Activated CD4-positive, alpha-beta T cell treated with anti-CD3 and anti-CD28 coated beads, Interleukin-2, amount 50 U/mL, for 1 hour (primary cell): Measurements from ENCODE around the gene HSPB7.
"Not testable (repeated sequence)": the region's sequence is repeated elsewhere in the genome, so short reads cannot be mapped to it uniquely, and the experiment has no call there.

ENCODE experiments used
- DNase-seq: peaks from one replicate; pipeline ENCODE4 v3.0.0-alpha.2; 2020

Gene HSPB7

GRCh38 chr1:16005597-16005996, 12.2 kb downstream of the HSPB7 start:
- no peak for DNase-seq

- not testable (repeated sequence) for DNase-seq
Measured at GRCh38 chr1:16001274-16001673, 16.6 kb downstream of the HSPB7 start.

- DNase-seq = no peak
Measured at GRCh38 chr1:15998929-15999328, 18.9 kb downstream of the HSPB7 start.

DNA sequence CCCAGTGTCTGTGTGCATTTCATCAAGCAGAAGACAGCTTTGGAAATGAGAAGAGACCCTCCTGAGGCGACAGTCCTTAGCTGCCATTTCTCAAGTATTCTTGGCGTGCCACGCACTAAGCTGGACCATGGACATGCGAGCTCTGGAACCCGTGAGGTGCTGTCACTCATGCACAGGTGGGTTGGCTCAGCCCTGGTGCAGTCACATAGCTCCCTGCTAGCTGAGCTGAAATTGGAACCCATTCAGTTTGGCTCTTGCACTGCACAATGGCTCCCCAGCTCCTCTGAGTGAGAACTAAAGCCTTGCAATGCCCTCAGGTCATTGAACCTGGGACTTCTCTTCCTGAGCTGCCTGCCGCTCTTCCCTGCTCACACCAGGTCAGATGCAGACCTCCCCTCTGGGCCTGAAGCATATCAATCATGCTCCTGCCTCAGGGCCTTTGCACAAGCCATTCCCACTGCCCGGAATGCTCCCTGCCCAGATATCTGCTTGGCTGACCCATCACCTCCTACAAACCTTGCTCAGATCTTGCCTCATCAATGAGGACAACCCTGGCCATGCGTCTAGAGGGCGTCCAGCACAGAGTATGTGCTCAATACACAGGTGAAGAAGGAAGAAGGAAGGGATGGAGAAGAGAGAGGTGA, 20.1 kb downstream of the HSPB7 start:
- no peak for DNase-seq

DNA sequence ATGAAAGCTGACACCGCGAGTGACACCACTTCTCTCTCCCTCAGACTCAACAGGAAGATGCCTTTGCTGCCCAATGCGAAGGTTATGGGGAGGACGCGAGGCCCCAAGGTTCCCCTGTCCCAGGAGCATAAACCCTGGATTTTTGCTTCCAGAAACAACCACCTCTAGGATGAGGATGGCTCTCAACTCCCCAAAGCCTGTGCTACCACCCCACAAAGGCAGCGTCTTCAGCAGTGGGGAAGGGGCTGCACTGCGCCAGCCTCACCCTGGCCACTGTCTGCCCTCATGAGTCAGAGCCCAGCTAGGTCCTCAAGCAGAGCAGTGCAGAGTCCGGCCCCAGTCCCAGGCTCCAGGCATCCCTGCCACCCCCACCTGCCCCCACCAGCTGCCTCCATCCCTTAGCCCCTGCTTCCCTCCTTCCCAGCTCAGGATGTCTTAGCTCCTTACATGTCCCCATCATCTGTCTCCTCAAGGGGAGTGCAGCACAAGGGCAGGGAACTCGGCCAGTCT, 20.7 kb downstream of the HSPB7 start:
- no peak for DNase-seq

GRCh38 chr1:15994590-15995351, 23.1 kb downstream of the HSPB7 start:
- DNase-seq = peak; percentile 25

GRCh38 chr1:15994081-15994480, 23.8 kb downstream of the HSPB7 start:
- no peak for DNase-seq

DNA sequence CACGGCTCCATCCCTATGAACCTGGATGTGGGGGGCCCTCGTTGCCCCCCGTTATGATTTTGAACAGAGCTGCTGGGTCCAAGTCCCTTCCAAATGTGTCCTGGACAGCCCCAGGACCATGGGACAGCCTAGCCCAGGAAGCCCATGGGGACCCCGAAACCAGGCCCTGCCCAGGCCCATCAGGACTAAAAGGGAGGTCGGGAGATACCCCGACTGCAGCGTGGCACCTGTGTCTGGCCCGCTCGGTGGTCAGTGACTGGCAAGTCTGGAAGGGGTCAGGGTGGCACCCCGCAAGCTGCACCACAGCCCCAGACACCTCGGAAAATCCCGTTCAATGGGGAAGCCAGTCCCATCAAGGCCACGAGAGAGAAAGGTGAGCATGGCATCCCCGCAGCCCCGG, 24.2 kb downstream of the HSPB7 start:
- DNase-seq = no peak

- DNase-seq = no peak
Measured at GRCh38 chr1:15992582-15993500, 25.0 kb downstream of the HSPB7 start.

DNA sequence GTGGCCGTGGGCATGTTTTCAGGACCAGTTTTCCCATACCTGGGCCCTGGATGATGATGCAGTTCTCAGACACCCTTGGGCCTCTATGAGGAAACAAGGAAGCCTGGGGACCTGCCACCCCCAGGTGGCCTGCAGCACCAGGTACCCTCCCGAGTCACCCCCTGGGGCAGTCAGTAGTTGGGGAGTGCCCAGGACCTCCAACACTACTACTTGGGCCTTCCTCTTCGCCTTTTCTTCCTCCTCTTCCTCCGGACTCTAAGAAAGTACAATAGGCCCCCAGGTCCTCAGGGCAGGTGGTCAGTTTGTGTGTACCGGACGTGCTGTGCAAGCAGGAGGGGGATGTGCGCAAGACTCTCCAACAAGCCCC, 25.7 kb downstream of the HSPB7 start:
- no peak for DNase-seq

GRCh38 chr1:15991427-15992186, 26.2 kb downstream of the HSPB7 start:
- no peak for DNase-seq

- no peak for DNase-seq
Measured at GRCh38 chr1:15989776-15990175, 28.1 kb downstream of the HSPB7 start.

- DNase-seq = no peak
Measured at GRCh38 chr1:15988856-15989736, 28.7 kb downstream of the HSPB7 start.

DNA sequence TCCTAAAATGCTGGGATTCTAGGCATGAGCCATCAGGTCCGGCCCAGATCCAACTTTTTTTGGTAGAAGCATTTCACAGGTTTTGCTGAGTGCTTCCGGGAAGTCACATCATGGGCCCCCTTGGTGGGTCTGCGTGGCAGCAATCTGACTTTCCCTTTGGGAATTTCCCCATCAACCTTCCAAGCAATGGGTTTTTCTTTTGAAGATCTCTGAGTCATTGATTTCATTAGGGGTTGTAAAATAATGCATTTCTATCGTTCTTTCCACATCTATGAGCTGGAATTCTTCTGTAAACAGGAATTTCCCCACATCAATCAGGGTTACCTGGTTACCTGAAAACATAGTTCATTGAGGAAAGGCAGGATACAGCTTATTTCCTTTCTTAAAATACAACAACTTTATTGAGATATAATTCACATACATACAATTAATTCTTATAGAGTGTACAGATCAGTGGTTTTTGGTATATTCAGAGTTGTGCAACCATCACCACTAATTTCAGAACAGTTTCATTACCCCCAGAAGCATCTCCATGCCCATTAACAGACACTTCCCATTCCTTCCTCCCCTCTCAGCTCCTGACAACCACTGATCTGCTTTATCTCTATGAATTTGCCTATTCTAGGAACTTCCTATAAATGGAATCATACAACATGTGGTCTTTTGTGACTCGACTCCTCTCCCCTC, 32.1 kb downstream of the HSPB7 start:
- DNase-seq = no peak

DNA sequence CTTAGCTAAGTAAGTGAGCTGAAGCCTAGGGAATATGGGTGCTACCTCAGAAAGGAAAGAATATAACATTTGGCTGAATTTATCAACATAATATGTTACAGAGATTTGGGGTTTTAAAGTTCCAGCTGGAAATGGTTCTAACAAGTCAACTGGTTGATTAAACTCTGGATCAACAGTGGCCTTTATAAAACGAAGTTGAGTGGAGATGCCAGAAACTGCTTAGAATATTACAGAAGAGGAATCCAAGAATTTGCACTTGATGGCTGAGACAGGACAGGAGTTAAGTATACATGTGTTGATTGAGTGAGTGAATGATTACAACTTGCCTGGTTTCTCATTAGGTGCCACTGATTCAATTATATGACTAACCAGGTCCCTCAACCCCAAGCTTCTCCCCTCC, 34.6 kb downstream of the HSPB7 start:
- DNase-seq = no peak

GRCh38 chr1:15981679-15982078, 36.2 kb downstream of the HSPB7 start:
- DNase-seq = no peak

DNA sequence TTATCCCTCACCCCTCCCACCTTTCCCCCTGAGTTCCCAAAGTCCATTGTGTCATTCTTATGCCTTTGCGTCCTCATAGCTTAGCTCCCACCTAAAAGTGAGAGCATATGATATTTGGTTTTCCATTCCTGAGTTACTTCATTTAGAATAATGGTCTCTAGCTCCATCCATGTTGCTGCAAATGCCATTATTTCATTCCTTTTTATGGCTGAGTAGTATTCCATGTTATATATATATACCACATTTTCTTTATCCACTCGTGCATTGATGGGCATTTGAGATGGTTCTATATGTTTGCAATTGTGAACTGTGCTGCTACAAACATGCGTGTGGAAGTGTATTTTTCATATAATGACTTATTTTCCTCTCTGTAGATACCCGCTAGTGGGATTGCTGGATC, 39.9 kb downstream of the HSPB7 start:
- DNase-seq = not testable (repeated sequence)

DNA sequence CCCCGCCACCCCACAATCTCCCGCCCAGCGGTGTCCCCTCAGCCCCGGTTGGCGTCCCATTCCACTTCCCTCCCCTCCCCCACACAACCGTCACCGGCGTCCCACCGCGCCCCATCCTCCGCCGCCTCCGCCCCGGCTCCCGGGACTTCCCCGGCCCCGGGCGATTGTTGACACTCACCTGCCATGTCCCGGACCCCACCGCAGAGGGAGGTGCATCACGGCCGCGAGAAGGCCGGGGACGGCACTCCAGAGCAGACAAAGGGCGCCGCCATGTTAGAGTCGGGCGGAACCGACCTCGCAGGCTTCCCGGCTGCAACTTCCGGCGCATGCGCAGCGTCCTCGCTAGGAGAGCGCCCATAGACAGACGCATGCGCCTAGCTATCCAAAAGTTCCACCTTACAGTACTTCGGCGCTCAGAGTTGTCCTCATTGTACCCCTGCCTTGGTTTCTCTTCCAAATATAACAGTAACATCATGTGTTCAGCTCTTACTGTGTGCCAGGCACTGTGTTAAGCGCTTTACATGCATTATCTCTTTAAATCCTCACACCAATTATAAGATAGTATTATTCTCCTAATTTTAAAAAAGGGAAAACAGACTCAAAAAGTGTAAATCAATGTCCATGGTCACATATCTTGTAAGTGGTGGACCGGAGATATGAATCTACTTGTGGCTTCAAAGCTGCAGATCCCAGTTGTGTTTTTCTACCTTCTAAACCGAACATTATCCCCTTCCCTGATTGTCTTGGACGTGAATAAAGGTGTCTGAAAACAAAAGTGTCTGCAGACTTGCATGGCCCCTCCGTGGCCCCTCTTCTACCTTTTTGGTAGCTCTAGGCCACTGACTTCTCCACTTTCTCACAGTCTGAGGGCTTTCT, 41.8 kb downstream of the HSPB7 start, which contains the start of gene ZBTB17:
Gene ZBTB17 (minus strand): TSS at position 297 of the 876 bp plus-strand sequence. CDS start 27,606 bp downstream, outside the sequence.
- peak; percentile 95 for DNase-seq

GRCh38 chr1:15975358-15975804, 42.5 kb downstream of the HSPB7 start:
- peak; percentile 52 for DNase-seq

DNA sequence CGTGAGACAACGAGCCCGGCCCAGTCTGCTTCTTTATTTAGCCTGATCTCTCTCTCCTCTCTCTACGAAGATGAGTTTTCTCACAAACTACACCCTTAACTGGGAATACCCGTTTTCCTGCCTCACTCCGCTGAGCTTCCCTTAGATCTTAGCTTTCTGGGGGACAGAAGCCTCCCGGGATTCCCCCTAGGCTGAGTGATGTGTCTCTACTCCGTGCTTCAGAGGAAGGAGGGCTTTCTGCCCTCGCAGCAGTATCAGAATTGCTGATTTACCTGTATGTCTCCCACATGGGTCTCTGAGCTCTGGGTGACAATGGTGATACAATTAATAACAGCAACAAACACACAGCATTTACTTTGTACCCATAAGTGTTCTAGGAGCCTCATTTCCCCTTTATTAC, 43.0 kb downstream of the HSPB7 start:
- DNase-seq = no peak
